Measurements from ENCODE around the gene EEF1A2. TPM values are rescaled to one million over a fixed set of nuclear protein-coding genes. Genes with fewer than 3 reads are reported as not detected.

The EEF1A2 gene
- total and polyA plus RNA-seq, 2 donors from 2014 or later, result 1.5 to 18.1 TPM

DNA sequence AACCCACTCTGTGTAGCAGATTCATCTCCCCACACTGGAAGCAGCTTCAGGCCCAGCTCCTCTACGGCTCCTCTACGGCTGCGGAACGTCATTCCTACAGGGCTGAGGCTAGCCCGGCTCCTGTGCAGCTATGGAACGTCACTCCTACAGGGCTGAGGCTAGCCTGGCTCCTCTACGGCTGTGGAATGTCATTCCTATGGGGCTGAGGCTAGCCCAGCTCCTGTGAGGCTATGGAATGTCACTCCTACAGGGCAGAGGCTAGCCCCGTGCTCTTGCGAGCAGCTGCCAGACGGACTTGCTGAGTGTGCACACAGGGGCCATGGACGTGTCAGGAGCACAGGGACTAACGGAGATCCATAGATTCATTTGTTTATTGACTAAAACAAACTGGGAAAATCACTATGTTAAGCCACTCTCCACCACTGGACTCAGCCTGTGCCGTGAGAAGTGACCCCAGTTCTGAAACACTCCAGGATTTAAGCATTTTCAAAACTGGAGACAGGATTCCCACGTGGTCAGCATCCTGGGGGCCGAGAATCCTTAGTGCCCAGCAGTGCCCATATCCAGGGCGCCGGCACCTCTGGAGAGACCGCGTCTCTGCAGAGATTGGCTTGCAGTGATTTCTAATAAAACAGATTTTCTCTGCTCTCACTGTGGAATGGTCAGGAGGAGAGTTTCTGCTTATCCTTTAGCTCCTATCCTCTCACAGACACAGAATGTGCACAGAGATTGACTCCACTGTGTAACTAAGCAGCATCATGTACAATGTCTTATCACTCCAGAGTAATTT is 31.4 kb downstream of the EEF1A2 start:
- DNase-seq (no peak), FAIRE-seq (no peak)
- Histone ChIP-seq H3K4me3 (ENCODE audit: low read length in 3 of 3) (no peak overlapping the region), H3K36me3 (ENCODE audit: control insufficient read depth in 2 of 3, insufficient read depth in 3 of 3, low read length in 3 of 3) (no peaks in the 10 kb centered on the region), H3K4me1 (ENCODE audit: control insufficient read depth in 2 of 3, insufficient read depth in 2 of 3, low read depth in 1 of 3, low read length in 3 of 3) (no peaks in the 10 kb centered on the region), H3K9me3 (ENCODE audit: control insufficient read depth in 2 of 3, insufficient read depth in 1 of 3, low read length in 3 of 3) (no peaks in the 10 kb centered on the region), H3K27me3 (ENCODE audit: control insufficient read depth, insufficient read depth, low read length) (peaks cover 2% of the 10 kb centered on the region), H3K9ac (ENCODE audit: low read length in 3 of 3) (no peak overlapping the region), H3K27ac (ENCODE audit: low read depth in 2 of 2, low read length in 2 of 2) (no peak overlapping the region)
- intact Hi-C loops (cut with DNase I), result no loop called here
- TF ChIP-seq, protein P1, sequence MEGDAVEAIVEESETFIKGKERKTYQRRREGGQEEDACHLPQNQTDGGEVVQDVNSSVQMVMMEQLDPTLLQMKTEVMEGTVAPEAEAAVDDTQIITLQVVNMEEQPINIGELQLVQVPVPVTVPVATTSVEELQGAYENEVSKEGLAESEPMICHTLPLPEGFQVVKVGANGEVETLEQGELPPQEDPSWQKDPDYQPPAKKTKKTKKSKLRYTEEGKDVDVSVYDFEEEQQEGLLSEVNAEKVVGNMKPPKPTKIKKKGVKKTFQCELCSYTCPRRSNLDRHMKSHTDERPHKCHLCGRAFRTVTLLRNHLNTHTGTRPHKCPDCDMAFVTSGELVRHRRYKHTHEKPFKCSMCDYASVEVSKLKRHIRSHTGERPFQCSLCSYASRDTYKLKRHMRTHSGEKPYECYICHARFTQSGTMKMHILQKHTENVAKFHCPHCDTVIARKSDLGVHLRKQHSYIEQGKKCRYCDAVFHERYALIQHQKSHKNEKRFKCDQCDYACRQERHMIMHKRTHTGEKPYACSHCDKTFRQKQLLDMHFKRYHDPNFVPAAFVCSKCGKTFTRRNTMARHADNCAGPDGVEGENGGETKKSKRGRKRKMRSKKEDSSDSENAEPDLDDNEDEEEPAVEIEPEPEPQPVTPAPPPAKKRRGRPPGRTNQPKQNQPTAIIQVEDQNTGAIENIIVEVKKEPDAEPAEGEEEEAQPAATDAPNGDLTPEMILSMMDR (IDR thresholded peaks at IDR 0.05; ENCODE audit: borderline replicate concordance, extremely low read depth, insufficient read depth), result no peak

DNA sequence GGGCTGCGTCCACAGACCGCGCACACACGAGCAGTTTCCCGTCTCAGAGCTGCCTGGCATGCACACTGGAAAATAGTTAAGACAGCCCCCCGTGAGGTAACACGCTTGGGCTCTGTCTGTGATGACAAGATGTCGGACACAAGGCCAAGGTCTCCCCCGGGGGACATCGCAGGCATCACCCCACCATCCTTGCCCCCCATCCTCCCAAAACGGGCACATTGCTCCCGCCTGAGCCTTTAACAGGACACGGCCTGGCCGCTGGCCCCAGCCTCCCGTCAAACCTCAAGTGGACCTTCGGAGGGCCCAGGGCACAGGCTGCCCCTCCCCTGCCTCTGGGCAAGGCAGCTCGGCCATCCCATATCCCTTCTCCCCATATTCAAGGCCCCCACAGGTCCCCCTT is 32.0 kb downstream of the EEF1A2 start:
- intact Hi-C loops (cut with DNase I), result no loop called here
- no peaks in the 10 kb centered on the region for H3K9me3 ChIP-seq (ENCODE audit: control insufficient read depth in 2 of 3, insufficient read depth in 1 of 3, low read length in 3 of 3)
- FAIRE-seq (no peak), DNase-seq (no peak)
- peaks cover 2% of the 10 kb centered on the region for H3K27me3 ChIP-seq (ENCODE audit: control insufficient read depth, insufficient read depth, low read length)
- TF ChIP-seq, protein P1 (IDR thresholded peaks at IDR 0.05; ENCODE audit: borderline replicate concordance, extremely low read depth, insufficient read depth), result no peak
- no peak overlapping the region for H3K27ac ChIP-seq (ENCODE audit: low read depth in 2 of 2, low read length in 2 of 2)
- H3K4me1 ChIP-seq (ENCODE audit: control insufficient read depth in 2 of 3, insufficient read depth in 2 of 3, low read depth in 1 of 3, low read length in 3 of 3), result no peaks in the 10 kb centered on the region
- H3K36me3 ChIP-seq (ENCODE audit: control insufficient read depth in 2 of 3, insufficient read depth in 3 of 3, low read length in 3 of 3), result no peaks in the 10 kb centered on the region
- no peak overlapping the region for H3K9ac ChIP-seq (ENCODE audit: low read length in 3 of 3)
- H3K4me3 ChIP-seq (ENCODE audit: low read length in 3 of 3), result no peak overlapping the region

DNA sequence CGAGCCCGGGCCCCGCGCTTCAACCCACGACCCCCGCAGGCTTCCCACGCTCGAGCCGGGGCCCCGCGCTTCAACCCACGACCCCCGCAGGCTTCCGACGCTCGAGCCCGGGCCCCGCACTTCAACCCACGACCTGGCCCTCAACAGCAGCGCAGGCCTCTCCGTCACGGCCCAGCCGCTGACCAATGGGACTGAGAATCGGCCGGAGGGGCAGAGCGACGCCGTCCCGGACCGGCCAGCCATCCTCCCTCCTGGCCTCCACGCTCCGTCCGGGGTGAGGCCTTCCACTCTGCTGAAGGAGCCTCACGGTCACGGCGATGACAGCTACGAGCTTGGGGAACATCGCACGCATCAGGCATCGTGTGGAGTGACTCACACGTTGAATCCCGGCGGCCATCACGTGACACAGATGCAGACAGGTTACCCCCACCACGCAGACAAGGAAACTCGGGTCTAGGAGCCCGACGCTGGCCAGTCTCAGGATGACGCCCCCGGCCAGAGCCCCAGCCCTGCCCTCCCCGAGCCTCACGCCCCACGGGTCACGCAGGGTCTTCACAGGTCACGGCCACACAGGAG is 32.5 kb downstream of the EEF1A2 start:
- FAIRE-seq (no peak), DNase-seq (no peak)
- TF ChIP-seq, protein P1 (IDR thresholded peaks at IDR 0.05; ENCODE audit: borderline replicate concordance, extremely low read depth, insufficient read depth), result no peak
- Histone ChIP-seq H3K36me3 (ENCODE audit: control insufficient read depth in 2 of 3, insufficient read depth in 3 of 3, low read length in 3 of 3) (no peaks in the 10 kb centered on the region), H3K9ac (ENCODE audit: low read length in 3 of 3) (no peak overlapping the region), H3K4me1 (ENCODE audit: control insufficient read depth in 2 of 3, insufficient read depth in 2 of 3, low read depth in 1 of 3, low read length in 3 of 3) (no peaks in the 10 kb centered on the region), H3K4me3 (ENCODE audit: low read length in 3 of 3) (no peak overlapping the region), H3K27ac (ENCODE audit: low read depth in 2 of 2, low read length in 2 of 2) (no peak overlapping the region), H3K9me3 (ENCODE audit: control insufficient read depth in 2 of 3, insufficient read depth in 1 of 3, low read length in 3 of 3) (no peaks in the 10 kb centered on the region), H3K27me3 (ENCODE audit: control insufficient read depth, insufficient read depth, low read length) (peaks cover 2% of the 10 kb centered on the region)
- intact Hi-C loops (cut with DNase I), result no loop called here

All from kidney (tissue), 14 donors.